ENCODE results near the gene MFN2.

MFN2 gene

GRCh38 chr1:11960715-11961114, 19.5 kb upstream of the MFN2 start:
- no peak for DNase-seq

- no peak for DNase-seq
These were observed 19.0 kb upstream of the MFN2 start for GRCh38 chr1:11961230-11961629.

- DNase-seq: no peak
These were observed 16.6 kb upstream of the MFN2 start for GRCh38 chr1:11963622-11964021.

- DNase-seq: no peak
These were observed 15.6 kb upstream of the MFN2 start for GRCh38 chr1:11964656-11965055.

- DNase-seq: peak; percentile 88
These were observed 13.2 kb upstream of the MFN2 start for GRCh38 chr1:11967028-11967547.

GRCh38 chr1:11970441-11971185, 9.6 kb upstream of the MFN2 start:
- no peak for DNase-seq

- no peak for DNase-seq
These were observed 2.6 kb upstream of the MFN2 start for GRCh38 chr1:11977625-11978024.

- no peak for DNase-seq
These were observed 1.9 kb upstream of the MFN2 start for GRCh38 chr1:11978301-11978700.

GRCh38 chr1:11979028-11979850, 1.0 kb upstream of the MFN2 start:
- peak; percentile 85 for DNase-seq

- no peak for DNase-seq
These were observed 380 bp downstream of the MFN2 start for GRCh38 chr1:11980676-11980972.

- no peak for DNase-seq
These were observed 1.2 kb downstream of the MFN2 start for GRCh38 chr1:11981378-11982009.

- DNase-seq: no peak
These were observed 1.8 kb downstream of the MFN2 start for GRCh38 chr1:11982010-11982392.

GRCh38 chr1:11984121-11984520, 3.9 kb downstream of the MFN2 start:
- DNase-seq: no peak

GRCh38 chr1:11984576-11984975, 4.3 kb downstream of the MFN2 start:
- DNase-seq: no peak

- DNase-seq: no peak
These were observed 4.9 kb downstream of the MFN2 start for GRCh38 chr1:11985171-11985570.

GRCh38 chr1:11985851-11986250, 5.6 kb downstream of the MFN2 start:
- no peak for DNase-seq

- no peak for DNase-seq
These were observed 9.4 kb downstream of the MFN2 start for GRCh38 chr1:11989669-11990068.

- DNase-seq: no peak
These were observed 10.2 kb downstream of the MFN2 start for GRCh38 chr1:11990303-11991032.

- DNase-seq: no peak
These were observed 11.9 kb downstream of the MFN2 start for GRCh38 chr1:11991969-11992676.

- DNase-seq: no peak
These were observed 17.0 kb downstream of the MFN2 start for GRCh38 chr1:11997081-11997850.

- no peak for DNase-seq
These were observed 18.4 kb downstream of the MFN2 start for GRCh38 chr1:11998636-11999035.

- no peak for DNase-seq
These were observed 19.0 kb downstream of the MFN2 start for GRCh38 chr1:11999236-11999635.

All from DMS153 (cell line).